K562 (cell line): ENCODE measurements around the gene SGIP1. TPM values are rescaled to one million over a fixed set of nuclear protein-coding genes. Genes with fewer than 3 reads are reported as not detected.

ENCODE experiments used
- ATAC-seq: fragments of 200-7000 bp; cut with Tn5 transposase; 3 replicates; pipeline ENCODE4 v1.9.1; 2020; ENCODE audit warnings: moderate library complexity
- BruUV-seq: library from RNA; stranded (reverse); fragments of 400-500 nt; replicated peaks from 2 replicates; lab custom pipeline; 2021; lab: Mats Ljungman, UMichigan
- CTCF ChIA-PET: fragments of 300-600 bp; formaldehyde crosslinking; extraction: SDS; loops from one replicate; lab custom pipeline; 2021; ENCODE audit warnings: low intra/inter-chr PET ratio; lab: Yijun Ruan, JAX
- POLR2A ChIA-PET: fragments of 300-600, 350-650 bp; sonication (Branson Sonifier 250); formaldehyde crosslinking; extraction: SDS; loops from one replicate; lab custom pipeline; 2021; ENCODE audit warnings: antibody characterized with exemption, inconsistent platforms; lab: Yijun Ruan, JAX
- DNase-seq, 4 experiments: peaks; one replicate each; pipeline versions ENCODE4 v3.0.0 to v3.0.0-alpha.2; 2011 to 2018; ENCODE audit warnings: low spot score in 3 of 4, mixed read lengths in 3 of 4; ENCODE audit errors: extremely low read depth in 1 of 4
- FAIRE-seq: peaks from 2 replicates; lab custom pipeline; 2011; peaks lifted over from hg19 to GRCh38; lab: Jason Lieb, UNC
- H2AFZ ChIP-seq: 2 replicates; pipeline ENCODE4 v1.6.0; 2011; ENCODE audit warnings: low read depth, low read length, control low read depth, inconsistent platforms
- H3K27ac ChIP-seq: fragments of 200-600 bp; 3 replicates; pipeline ENCODE4 v1.8.0; 2011; ENCODE audit warnings: low read depth, mild to moderate bottlenecking, control low read depth, inconsistent platforms, low read length, moderate library complexity, mixed read lengths; ENCODE audit errors: extremely low read depth
- H3K27me3 ChIP-seq, 2 experiments: fragments of 300-600 bp in 1 of 2; 2 replicates in 1 of 2; 3 replicates in 1 of 2; pipeline versions ENCODE4 v1.6.0 to v1.8.0; 2011; ENCODE audit warnings: inconsistent platforms in 2 of 2, low read length in 2 of 2, mild to moderate bottlenecking in 1 of 2, mixed read lengths in 1 of 2, moderate library complexity in 1 of 2; ENCODE audit not compliant: control insufficient read depth in 2 of 2, insufficient read depth in 2 of 2
- H3K36me3 ChIP-seq: fragments of 300-600 bp; 3 replicates; pipeline ENCODE4 v1.8.0; 2011; ENCODE audit warnings: mild to moderate bottlenecking, low read length, inconsistent platforms; ENCODE audit not compliant: control insufficient read depth, insufficient read depth
- H3K4me1 ChIP-seq, 2 experiments: fragments of 200-600 bp in 1 of 2; replicated peaks in 1 of 2; 2 replicates in 1 of 2; 3 replicates in 1 of 2; pipeline versions ENCODE4 v1.5.1 to v1.8.0; 2011; ENCODE audit warnings: inconsistent platforms in 2 of 2, low read length in 2 of 2, mild to moderate bottlenecking in 1 of 2, mixed read lengths in 1 of 2, moderate library complexity in 1 of 2; ENCODE audit not compliant: control insufficient read depth in 2 of 2, insufficient read depth in 2 of 2
- H3K4me2 ChIP-seq: 2 replicates; pipeline ENCODE4 v1.6.1; 2011; ENCODE audit warnings: low read length, control low read depth, inconsistent platforms, mixed read lengths; ENCODE audit not compliant: insufficient read depth
- H3K4me3 ChIP-seq: fragments of 200-600 bp; sonication (generic), shearing (Covaris generic); 2 replicates; pipeline ENCODE4 v1.5.1; 2016; ENCODE audit warnings: control low read depth, inconsistent platforms
- H3K79me2 ChIP-seq: fragments of 200-600 bp; 3 replicates; pipeline ENCODE4 v1.8.0; 2011; ENCODE audit warnings: low read length, inconsistent platforms; ENCODE audit not compliant: control insufficient read depth, insufficient read depth
- H3K9ac ChIP-seq, 2 experiments: 2 replicates each; pipeline versions ENCODE4 v1.6.0 to v1.6.1; 2011; ENCODE audit warnings: low read depth in 2 of 2, low read length in 2 of 2, control low read depth in 1 of 2, inconsistent platforms in 1 of 2, mild to moderate bottlenecking in 1 of 2, mixed read lengths in 1 of 2; ENCODE audit not compliant: insufficient read depth in 1 of 2
- H3K9me1 ChIP-seq: one replicate; pipeline ENCODE4 v1.6.0; 2011; ENCODE audit warnings: inconsistent platforms, mild to moderate bottlenecking, low read length, moderate library complexity; ENCODE audit not compliant: control insufficient read depth, insufficient read depth
- H3K9me3 ChIP-seq: replicated peaks from 2 replicates; pipeline ENCODE4 v1.5.1; 2011; ENCODE audit warnings: low read depth, low read length, inconsistent platforms; ENCODE audit not compliant: control insufficient read depth, insufficient read depth
- H4K20me1 ChIP-seq: replicated peaks from 2 replicates; pipeline ENCODE4 v1.6.1; 2011; ENCODE audit warnings: low read length, inconsistent platforms, mixed read lengths; ENCODE audit not compliant: control insufficient read depth, insufficient read depth
- HNRNPK ChIP-seq: fragments of 200-400 bp; formaldehyde crosslinking; IDR thresholded peaks from one replicate; pipeline ENCODE4 v1.6.1; 2018; ENCODE audit warnings: mild to moderate bottlenecking, low read depth, low read length; ENCODE audit not compliant: poor library complexity, severe bottlenecking
- JUN ChIP-seq, 2 experiments: sonication (generic) in 1 of 2; formaldehyde crosslinking in 1 of 2; IDR thresholded peaks; 2 replicates each; pipeline versions ENCODE4 v1.6.1 to v1.8.0; 2012 to 2022; ENCODE audit warnings: borderline replicate concordance in 2 of 2, mild to moderate bottlenecking in 2 of 2, improper control_type of control experiment in 1 of 2, low read depth in 1 of 2, low read length in 1 of 2, missing genetic modification reagents in 1 of 2
- MXI1 ChIP-seq: IDR thresholded peaks from 2 replicates; pipeline ENCODE4 v1.6.1; 2011; ENCODE audit warnings: low read depth, mild to moderate bottlenecking, improper control_type of control experiment, low read length
- NFRKB ChIP-seq: fragments of 450-650 bp; IDR thresholded peaks from 2 replicates; pipeline ENCODE4 v1.6.1; 2016; ENCODE audit warnings: low read depth
- NR2F6 ChIP-seq: fragments of 450-650 bp; formaldehyde crosslinking; IDR thresholded peaks from 2 replicates; pipeline ENCODE4 v1.4.0; 2020; ENCODE audit warnings: mild to moderate bottlenecking
- PCBP2 ChIP-seq: fragments of 200-400 bp; formaldehyde crosslinking; IDR thresholded peaks from 2 replicates; pipeline ENCODE4 v1.6.1; 2018; ENCODE audit warnings: low read length, low read depth, mild to moderate bottlenecking, moderate library complexity; ENCODE audit not compliant: poor library complexity, severe bottlenecking
- PHB ChIP-seq: fragments of 250-450 bp; sonication (Bioruptor Pico); IDR thresholded peaks from 2 replicates; pipeline ENCODE4 v1.5.0; 2021
- RBBP5 ChIP-seq: fragments of 200-600 bp; sonication (generic); IDR thresholded peaks from 2 replicates; pipeline ENCODE4 v1.6.1; 2012; ENCODE audit warnings: borderline replicate concordance, mild to moderate bottlenecking, low read length, control low read depth, inconsistent platforms; ENCODE audit not compliant: insufficient read depth, poor library complexity, severe bottlenecking
- RBM34 ChIP-seq: fragments of 200-400 bp; formaldehyde crosslinking; IDR thresholded peaks from 2 replicates; pipeline ENCODE4 v1.6.1; 2018; ENCODE audit warnings: low read length, borderline replicate concordance; ENCODE audit not compliant: insufficient read depth
- RFX1 ChIP-seq: fragments of 450-650 bp; IDR thresholded peaks from 2 replicates; pipeline ENCODE4 v1.6.1; 2016; ENCODE audit warnings: mild to moderate bottlenecking, moderate library complexity
- ZNF184 ChIP-seq: sonication (generic); formaldehyde crosslinking; IDR thresholded peaks from 2 replicates; pipeline ENCODE4 v1.5.0; 2020; ENCODE audit warnings: missing genetic modification reagents
- WGBS: fragments of 100-300 bp; shearing (Covaris generic); methylation state at CpG from one replicate; pipeline ENCODE4 v1.1.6; 2016; ENCODE audit warnings: low coverage, mixed read lengths; ENCODE audit not compliant: insufficient coverage; ENCODE audit errors: missing lambda C conversion rate; 5-methylcytosine and 5-hydroxymethylcytosine counted together
- in situ Hi-C: fragments of 300-500 bp; cut with MboI; formaldehyde crosslinking; loops from 4 replicates; pipeline ENCODE4 v1.15.0; 2018; ENCODE audit warnings: inconsistent platforms, mixed read lengths
- intact Hi-C: fragments of 100-400 bp; cut with micrococcal nuclease; formaldehyde crosslinking; loops from 2 replicates; pipeline ENCODE4 v1.14.2; 2022
- polyA plus RNA-seq, 8 experiments: library from polyadenylated mRNA; depleted of rRNA in 4 of 8; stranded (reverse) in 5 of 8; unstranded in 3 of 8; fragments of >200 nt; fragmentation: Nextera tagmentation in 2 of 8; fragmentation: Illumina TruSeq in 1 of 8; extraction: Ambion mirVana in 2 of 8; extraction: Trizol in 1 of 8; gene quantifications; 2 replicates each; pipeline versions ENCODE4 v1.2.1 to v1.2.3, GENCODE V29; 2011 to 2014; ENCODE audit warnings: inconsistent platforms in 1 of 8, missing spikeins in 1 of 8
- total RNA-seq, 7 experiments: library from RNA; depleted of rRNA in 6 of 7; stranded (reverse); fragments of >200 nt in 6 of 7; fragmentation: Illumina TruSeq in 2 of 7; extraction: Trizol in 2 of 7; gene quantifications; 2 replicates each; pipeline versions ENCODE4 v1.2.1 to v1.2.3, GENCODE V29; 2011 to 2021; ENCODE audit warnings: low replicate concordance in 1 of 7

Gene SGIP1
- total and polyA plus RNA-seq, 9 of the 15 experiments (the other 6 are each of a cell fraction or from before 2014, with no cell fraction given) = 0.07 to 0.35 TPM; not detected in 7

GRCh38 chr1:66690666-66691381, 156.9 kb downstream of the SGIP1 start:
- in situ Hi-C loops (no loop called here), intact Hi-C loops (no loop called here)
- no peak for TF ChIP-seq RBBP5
- TF ChIP-seq MXI1 = no peak
- no peak for TF ChIP-seq PHB
- no peak for TF ChIP-seq HNRNPK
- no peak for TF ChIP-seq NR2F6
- TF ChIP-seq JUN (IDR thresholded peaks at IDR 0.05; ENCODE audit: borderline replicate concordance, low read depth, low read length) = no peak
- no peak for TF ChIP-seq JUN (CRISPR knock-in tag; IDR thresholded peaks at IDR 0.05; ENCODE audit: borderline replicate concordance)
- TF ChIP-seq ZNF184 (CRISPR knock-in tag) = no peak
- TF ChIP-seq PCBP2 = no peak
- TF ChIP-seq RBM34 = no peak
- no peak for TF ChIP-seq NFRKB
- TF ChIP-seq RFX1 = no peak
- Histone ChIP-seq H3K9me3 (no peaks in the 10 kb centered on the region), H3K36me3 (no peaks in the 10 kb centered on the region), H2AFZ (no peak overlapping the region), H4K20me1 (no peaks in the 10 kb centered on the region), H3K79me2 (no peaks in the 10 kb centered on the region), H3K27ac (no peak overlapping the region), H3K9me1 (no peaks in the 10 kb centered on the region), H3K4me2 (no peak overlapping the region), H3K27me3 (peaks cover 4 to 7% of the 10 kb centered on the region in 2 experiments; a peak in 3 of 5 replicates), H3K4me1 (no peaks in the 10 kb centered on the region), H3K9ac (no peak overlapping the region), H3K4me3 (no peak overlapping the region)
- POLR2A ChIA-PET = interaction anchor here (0.8 kb wide), 1 partner anchor 299 kb away, joined by 3 read pairs; no protein-coding TSS in a partner anchor
- ATAC-seq (no peak), FAIRE-seq (no peak), DNase-seq (no peak)
- CTCF ChIA-PET = no interaction called here
- 0% methylated on average over 7 of the region's 7 CpGs for WGBS
- BruUV-seq = no TSS peak
